ENCODE measurements around the gene SVBP. TPM values are rescaled to one million over a fixed set of nuclear protein-coding genes. Genes with fewer than 3 reads are reported as not detected.
A peak's percentile ranks its signal among the peaks of the same experiment; 100 is the strongest.

Gene SVBP
- total RNA-seq, 1 experiment from 2014 or later: 35.4 TPM

- DNase-seq (ENCODE audit: low read depth): no peak
Measured at GRCh38 chr1:42806171-42806570, 11.0 kb downstream of the SVBP start.

GRCh38 chr1:42801832-42802473 is 15.2 kb downstream of the SVBP start:
- DNase-seq (ENCODE audit: low read depth): no peak

GRCh38 chr1:42797979-42798378 is 19.2 kb downstream of the SVBP start:
- no peak for DNase-seq (ENCODE audit: low read depth)

- DNase-seq (ENCODE audit: low read depth): no peak
Measured at GRCh38 chr1:42797414-42797813, 19.8 kb downstream of the SVBP start.

GRCh38 chr1:42793824-42794223 is 23.4 kb downstream of the SVBP start:
- no peak for DNase-seq (ENCODE audit: low read depth)

GRCh38 chr1:42788021-42788420 is 29.2 kb downstream of the SVBP start:
- DNase-seq (ENCODE audit: low read depth): no peak

GRCh38 chr1:42786097-42786496 is 31.1 kb downstream of the SVBP start:
- no peak for DNase-seq (ENCODE audit: low read depth)

GRCh38 chr1:42784946-42785693 is 32.1 kb downstream of the SVBP start, which contains the start of gene TMEM269:
TMEM269 (plus strand) TSS chr1:42784991; CDS start chr1:42789894, 4,903 bp downstream.
- no peak for DNase-seq (ENCODE audit: low read depth)

GRCh38 chr1:42784547-42784945 is 32.7 kb downstream of the SVBP start:
- no peak for DNase-seq (ENCODE audit: low read depth)

GRCh38 chr1:42783092-42783491 is 34.1 kb downstream of the SVBP start:
- no peak for DNase-seq (ENCODE audit: low read depth)

GRCh38 chr1:42780176-42780575 is 37.0 kb downstream of the SVBP start:
- no peak for DNase-seq (ENCODE audit: low read depth)

- DNase-seq (ENCODE audit: low read depth): no peak
Measured at GRCh38 chr1:42779725-42780124, 37.5 kb downstream of the SVBP start.

- peak; percentile 34 for DNase-seq (ENCODE audit: low read depth)
Measured at GRCh38 chr1:42777852-42778251, 39.3 kb downstream of the SVBP start.

GRCh38 chr1:42776502-42776901 is 40.7 kb downstream of the SVBP start:
- no peak for DNase-seq (ENCODE audit: low read depth)

- no peak for DNase-seq (ENCODE audit: low read depth)
Measured at GRCh38 chr1:42774928-42775526, 42.2 kb downstream of the SVBP start.

- DNase-seq (ENCODE audit: low read depth): no peak
Measured at GRCh38 chr1:42773420-42773819, 43.8 kb downstream of the SVBP start.

GRCh38 chr1:42769811-42770210 is 47.4 kb downstream of the SVBP start:
- DNase-seq (ENCODE audit: low read depth): no peak

- no peak for DNase-seq (ENCODE audit: low read depth)
Measured at GRCh38 chr1:42768172-42768571, 49.0 kb downstream of the SVBP start.

GRCh38 chr1:42767510-42768000 is 49.6 kb downstream of the SVBP start:
- DNase-seq (ENCODE audit: low read depth): no peak

- peak; percentile 99 for DNase-seq (ENCODE audit: low read depth)
Measured at GRCh38 chr1:42766741-42767509, 50.3 kb downstream of the SVBP start, which contains the start of the genes C1orf50 and P3H1. C1orf50 (plus strand) TSS chr1:42767249; CDS start chr1:42767312, 63 bp downstream. P3H1 (minus strand) TSS chr1:42767028; CDS start chr1:42766971, 57 bp downstream.

- peak; percentile 86 for DNase-seq (ENCODE audit: low read depth)
Measured at GRCh38 chr1:42765832-42766740, 51.1 kb downstream of the SVBP start.

Measured in M059J (cell line).